HepG2 (cell line): ENCODE data around the gene ITIH2. TPM values are rescaled to one million over a fixed set of nuclear protein-coding genes. Genes with fewer than 3 reads are reported as not detected.

Experiments
- ADNP ChIP-seq: sonication (generic); formaldehyde crosslinking; IDR thresholded peaks from 2 replicates; pipeline ENCODE4 v1.4.0; 2020; ENCODE audit warnings: missing genetic modification reagents
- FLYWCH1 ChIP-seq: sonication (generic); formaldehyde crosslinking; IDR thresholded peaks from 2 replicates; pipeline ENCODE4 v1.8.1; 2023; ENCODE audit warnings: mild to moderate bottlenecking, missing genetic modification reagents
- HIVEP1 ChIP-seq: sonication (generic); formaldehyde crosslinking; IDR thresholded peaks from 2 replicates; pipeline ENCODE4 v1.4.0; 2020; ENCODE audit warnings: mild to moderate bottlenecking, missing genetic modification reagents
- KDM3A ChIP-seq: IDR thresholded peaks from 2 replicates; pipeline ENCODE4 v1.6.1; 2018; ENCODE audit warnings: low read depth, missing compliant biosample characterization
- MXD3 ChIP-seq: IDR thresholded peaks from 2 replicates; pipeline ENCODE4 v1.6.1; 2016; ENCODE audit warnings: mild to moderate bottlenecking, missing biosample characterization, missing genetic modification reagents
- NFE2L1 ChIP-seq: sonication (generic); formaldehyde crosslinking; IDR thresholded peaks from 2 replicates; pipeline ENCODE4 v1.4.0; 2020; ENCODE audit warnings: missing genetic modification reagents, mild to moderate bottlenecking, borderline replicate concordance
- PHF21A ChIP-seq: sonication (generic); formaldehyde crosslinking; IDR thresholded peaks from 2 replicates; pipeline ENCODE4 v1.5.0; 2020; ENCODE audit warnings: mild to moderate bottlenecking, missing genetic modification reagents
- POGZ ChIP-seq: sonication (generic); formaldehyde crosslinking; IDR thresholded peaks from 2 replicates; pipeline ENCODE4 v1.4.0; 2020; ENCODE audit warnings: mild to moderate bottlenecking, missing genetic modification reagents
- POLR2A ChIP-seq, 2 experiments: IDR thresholded peaks; 2 replicates each; pipeline ENCODE4 v1.6.1; 2011; ENCODE audit warnings: low read depth in 2 of 2, low read length in 2 of 2, mild to moderate bottlenecking in 1 of 2, moderate library complexity in 1 of 2; ENCODE audit not compliant: insufficient read depth in 1 of 2
- RAD21 ChIP-seq: fragments of 450-650 bp; formaldehyde crosslinking; IDR thresholded peaks from 2 replicates; pipeline ENCODE4 v1.5.0; 2020; ENCODE audit warnings: mild to moderate bottlenecking
- SRF ChIP-seq: IDR thresholded peaks from 2 replicates; pipeline ENCODE4 v1.6.1; 2011; ENCODE audit warnings: mild to moderate bottlenecking, low read depth, low read length, moderate library complexity
- SRSF4 ChIP-seq: fragments of 200-400 bp; formaldehyde crosslinking; IDR thresholded peaks from one replicate; pipeline ENCODE4 v1.6.1; 2018; ENCODE audit warnings: mild to moderate bottlenecking, low read depth, low read length, moderate library complexity; ENCODE audit not compliant: poor library complexity, severe bottlenecking
- TRAFD1 ChIP-seq: sonication (generic); formaldehyde crosslinking; IDR thresholded peaks from 2 replicates; pipeline ENCODE4 v1.5.1; 2020; ENCODE audit warnings: missing genetic modification reagents, mild to moderate bottlenecking, borderline replicate concordance
- U2AF2 ChIP-seq: fragments of 200-400 bp; formaldehyde crosslinking; IDR thresholded peaks from 2 replicates; pipeline ENCODE4 v1.6.1; 2017; ENCODE audit warnings: low read depth, mild to moderate bottlenecking, low read length
- ZFP90 ChIP-seq: sonication (generic); formaldehyde crosslinking; IDR thresholded peaks from 2 replicates; pipeline ENCODE4 v1.8.0; 2022; ENCODE audit warnings: missing genetic modification reagents, mild to moderate bottlenecking, inconsistent platforms, borderline replicate concordance
- ZNF652 ChIP-seq: IDR thresholded peaks from 2 replicates; pipeline ENCODE4 v1.6.1; 2016; ENCODE audit warnings: low read depth, borderline replicate concordance
- ZNF782 ChIP-seq: sonication (generic); formaldehyde crosslinking; IDR thresholded peaks from 2 replicates; pipeline ENCODE4 v1.4.0; 2020; ENCODE audit warnings: missing genetic modification reagents, mild to moderate bottlenecking, borderline replicate concordance
- ZZZ3 ChIP-seq: sonication (generic); formaldehyde crosslinking; IDR thresholded peaks from 2 replicates; pipeline ENCODE4 v1.4.0; 2020; ENCODE audit warnings: missing genetic modification reagents, mild to moderate bottlenecking, borderline replicate concordance
- polyA plus RNA-seq, 8 experiments: library from polyadenylated mRNA; depleted of rRNA in 3 of 8; stranded (reverse) in 7 of 8; unstranded in 1 of 8; fragments of >200 nt; fragmentation: Illumina TruSeq in 4 of 8; extraction: Trizol in 4 of 8; gene quantifications; 2 replicates each; pipeline versions ENCODE4 v1.2.1 to v1.2.3, GENCODE V29; 2011 to 2016; ENCODE audit warnings: low read depth in 4 of 8, missing spikeins in 1 of 8, mixed read lengths in 1 of 8; ENCODE audit not compliant: insufficient read depth in 1 of 8
- total RNA-seq, 5 experiments: library from RNA; depleted of rRNA; stranded (reverse); fragments of >200 nt; fragmentation: Illumina TruSeq; extraction: Trizol; gene quantifications; 2 replicates each; pipeline ENCODE4 v1.2.3, GENCODE V29; 2016; ENCODE audit warnings: low read depth in 1 of 5
- TF ChIP-seq, protein P1 (sequence below): sonication (generic); formaldehyde crosslinking; IDR thresholded peaks from 2 replicates; pipeline ENCODE4 v1.8.1; 2023; ENCODE audit warnings: missing genetic modification reagents, mild to moderate bottlenecking, borderline replicate concordance
- TF ChIP-seq, protein P2 (sequence below): sonication (generic); formaldehyde crosslinking; IDR thresholded peaks from 2 replicates; pipeline ENCODE4 v1.4.0; 2020; ENCODE audit warnings: missing genetic modification reagents, borderline replicate concordance
- TF ChIP-seq, protein P3 (sequence below): sonication (generic); formaldehyde crosslinking; IDR thresholded peaks from 2 replicates; pipeline ENCODE4 v1.4.0; 2020; ENCODE audit warnings: missing genetic modification reagents

ITIH2 gene
- total and polyA plus RNA-seq, 2 of the 13 experiments (the other 11 are each of a cell fraction or from before 2014, with no cell fraction given), result 1,197 to 1,427 TPM

- TF ChIP-seq ADNP (CRISPR knock-in tag) (no peak), ZFP90 (CRISPR knock-in tag) (peak; percentile 73; the same call in 1 of the 2 replicates), POGZ (CRISPR knock-in tag) (peak; percentile 61), RAD21 (CRISPR knock-in tag) (peak; percentile 45), NFE2L1 (CRISPR knock-in tag) (no peak; the same call in 1 of the 2 replicates), U2AF2 (no peak), SRSF4 (no peak), POLR2A (IDR thresholded peaks at IDR 0.05; ENCODE audit: insufficient read depth in 1 of 2, low read depth in 2 of 2, low read length in 2 of 2) (peak; percentile 90 to 96), ZNF652 (no peak), TRAFD1 (CRISPR knock-in tag) (no peak), SRF (no peak), MXD3 (peak; percentile 65; the same call in 1 of the 2 replicates), KDM3A (peak; percentile 20; the same call in 1 of the 2 replicates), HIVEP1 (CRISPR knock-in tag) (peak; percentile 82), ZZZ3 (CRISPR knock-in tag) (peak; percentile 60; the same call in 1 of the 2 replicates), FLYWCH1 (CRISPR knock-in tag) (no peak), ZNF782 (no peak), PHF21A (CRISPR knock-in tag) (no peak)
- TF ChIP-seq, protein P1, sequence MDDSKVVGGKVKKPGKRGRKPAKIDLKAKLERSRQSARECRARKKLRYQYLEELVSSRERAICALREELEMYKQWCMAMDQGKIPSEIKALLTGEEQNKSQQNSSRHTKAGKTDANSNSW (CRISPR knock-in tag), result no peak
- TF ChIP-seq, protein P2, sequence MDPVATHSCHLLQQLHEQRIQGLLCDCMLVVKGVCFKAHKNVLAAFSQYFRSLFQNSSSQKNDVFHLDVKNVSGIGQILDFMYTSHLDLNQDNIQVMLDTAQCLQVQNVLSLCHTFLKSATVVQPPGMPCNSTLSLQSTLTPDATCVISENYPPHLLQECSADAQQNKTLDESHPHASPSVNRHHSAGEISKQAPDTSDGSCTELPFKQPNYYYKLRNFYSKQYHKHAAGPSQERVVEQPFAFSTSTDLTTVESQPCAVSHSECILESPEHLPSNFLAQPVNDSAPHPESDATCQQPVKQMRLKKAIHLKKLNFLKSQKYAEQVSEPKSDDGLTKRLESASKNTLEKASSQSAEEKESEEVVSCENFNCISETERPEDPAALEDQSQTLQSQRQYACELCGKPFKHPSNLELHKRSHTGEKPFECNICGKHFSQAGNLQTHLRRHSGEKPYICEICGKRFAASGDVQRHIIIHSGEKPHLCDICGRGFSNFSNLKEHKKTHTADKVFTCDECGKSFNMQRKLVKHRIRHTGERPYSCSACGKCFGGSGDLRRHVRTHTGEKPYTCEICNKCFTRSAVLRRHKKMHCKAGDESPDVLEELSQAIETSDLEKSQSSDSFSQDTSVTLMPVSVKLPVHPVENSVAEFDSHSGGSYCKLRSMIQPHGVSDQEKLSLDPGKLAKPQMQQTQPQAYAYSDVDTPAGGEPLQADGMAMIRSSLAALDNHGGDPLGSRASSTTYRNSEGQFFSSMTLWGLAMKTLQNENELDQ (CRISPR knock-in tag), result no peak
- TF ChIP-seq, protein P3, sequence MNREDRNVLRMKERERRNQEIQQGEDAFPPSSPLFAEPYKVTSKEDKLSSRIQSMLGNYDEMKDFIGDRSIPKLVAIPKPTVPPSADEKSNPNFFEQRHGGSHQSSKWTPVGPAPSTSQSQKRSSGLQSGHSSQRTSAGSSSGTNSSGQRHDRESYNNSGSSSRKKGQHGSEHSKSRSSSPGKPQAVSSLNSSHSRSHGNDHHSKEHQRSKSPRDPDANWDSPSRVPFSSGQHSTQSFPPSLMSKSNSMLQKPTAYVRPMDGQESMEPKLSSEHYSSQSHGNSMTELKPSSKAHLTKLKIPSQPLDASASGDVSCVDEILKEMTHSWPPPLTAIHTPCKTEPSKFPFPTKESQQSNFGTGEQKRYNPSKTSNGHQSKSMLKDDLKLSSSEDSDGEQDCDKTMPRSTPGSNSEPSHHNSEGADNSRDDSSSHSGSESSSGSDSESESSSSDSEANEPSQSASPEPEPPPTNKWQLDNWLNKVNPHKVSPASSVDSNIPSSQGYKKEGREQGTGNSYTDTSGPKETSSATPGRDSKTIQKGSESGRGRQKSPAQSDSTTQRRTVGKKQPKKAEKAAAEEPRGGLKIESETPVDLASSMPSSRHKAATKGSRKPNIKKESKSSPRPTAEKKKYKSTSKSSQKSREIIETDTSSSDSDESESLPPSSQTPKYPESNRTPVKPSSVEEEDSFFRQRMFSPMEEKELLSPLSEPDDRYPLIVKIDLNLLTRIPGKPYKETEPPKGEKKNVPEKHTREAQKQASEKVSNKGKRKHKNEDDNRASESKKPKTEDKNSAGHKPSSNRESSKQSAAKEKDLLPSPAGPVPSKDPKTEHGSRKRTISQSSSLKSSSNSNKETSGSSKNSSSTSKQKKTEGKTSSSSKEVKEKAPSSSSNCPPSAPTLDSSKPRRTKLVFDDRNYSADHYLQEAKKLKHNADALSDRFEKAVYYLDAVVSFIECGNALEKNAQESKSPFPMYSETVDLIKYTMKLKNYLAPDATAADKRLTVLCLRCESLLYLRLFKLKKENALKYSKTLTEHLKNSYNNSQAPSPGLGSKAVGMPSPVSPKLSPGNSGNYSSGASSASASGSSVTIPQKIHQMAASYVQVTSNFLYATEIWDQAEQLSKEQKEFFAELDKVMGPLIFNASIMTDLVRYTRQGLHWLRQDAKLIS (CRISPR knock-in tag), result no peak; the same call in 1 of the 2 replicates
Observed at GRCh38 chr10:7787857-7788638, 84.9 kb downstream of the ITIH2 start, which contains the start of the genes ATP5F1C and KIN (continued).
